ENCODE results near the gene STAP1. TPM values are rescaled to one million over a fixed set of nuclear protein-coding genes. Genes with fewer than 3 reads are reported as not detected.

STAP1 gene
- total and polyA plus RNA-seq, 2 of the 8 experiments (the other 6 are each of a cell fraction or from before 2014, with no cell fraction given): not detected

GRCh38 chr4:67522230-67522629 is 36.3 kb upstream of the STAP1 start (continued):
- TF ChIP-seq CHD7 (IDR thresholded peaks at IDR 0.05; ENCODE audit: insufficient replicate concordance, low read length) (no peak), CBX8 (IDR thresholded peaks at IDR 0.05; ENCODE audit: borderline replicate concordance, low read depth, low read length) (no peak), ATF2 (IDR thresholded peaks at IDR 0.05; ENCODE audit: low read length) (no peak), FOSL1 (IDR thresholded peaks at IDR 0.05; ENCODE audit: insufficient read depth, low read depth, low read length) (no peak), USF2 (IDR thresholded peaks at IDR 0.05; ENCODE audit: low read length) (no peak), TBP (IDR thresholded peaks at IDR 0.05; ENCODE audit: low read depth, low read length) (no peak)

Data from H1 (cell line).